ENCODE results near the gene FHL1.
A peak's percentile ranks its signal among the peaks of the same experiment; 100 is the strongest.
"Not testable (repeated sequence)": the region's sequence is repeated elsewhere in the genome, so short reads cannot be mapped to it uniquely, and the experiment has no call there.

The FHL1 gene

DNA sequence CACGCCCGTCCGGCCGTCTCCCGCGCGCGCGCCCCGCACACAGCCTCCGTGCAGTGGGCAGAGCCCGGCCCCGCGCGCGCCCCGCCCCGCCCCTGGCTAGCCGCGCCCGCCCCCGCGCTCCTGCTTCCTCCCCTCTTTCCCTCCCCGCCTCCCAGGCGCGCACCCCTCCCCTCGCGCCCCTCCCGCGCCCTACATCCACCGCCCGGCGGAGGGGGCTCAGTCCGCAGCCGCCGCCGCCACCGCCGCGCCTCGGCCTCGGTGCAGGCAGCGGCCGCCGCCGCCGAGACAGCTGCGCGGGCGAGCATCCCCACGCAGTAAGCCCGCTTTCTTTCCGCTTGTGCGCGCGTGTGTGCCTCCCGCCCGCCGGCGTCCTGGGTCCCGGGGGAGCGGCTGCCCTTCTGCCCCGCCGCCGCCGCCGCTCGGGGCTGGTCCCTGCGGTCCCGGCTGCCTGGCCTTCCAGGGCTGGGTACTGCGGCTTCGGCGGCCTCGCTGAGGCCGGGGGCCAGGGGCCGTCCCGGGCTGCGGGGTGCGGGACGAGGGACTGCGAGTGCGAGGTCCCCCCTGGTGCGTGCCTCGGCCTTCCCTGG lies at the start of gene FHL1:
Gene FHL1, plus strand, starts transcription at position 219 of the 587 bp plus-strand sequence.
- TF ChIP-seq, protein P1, sequence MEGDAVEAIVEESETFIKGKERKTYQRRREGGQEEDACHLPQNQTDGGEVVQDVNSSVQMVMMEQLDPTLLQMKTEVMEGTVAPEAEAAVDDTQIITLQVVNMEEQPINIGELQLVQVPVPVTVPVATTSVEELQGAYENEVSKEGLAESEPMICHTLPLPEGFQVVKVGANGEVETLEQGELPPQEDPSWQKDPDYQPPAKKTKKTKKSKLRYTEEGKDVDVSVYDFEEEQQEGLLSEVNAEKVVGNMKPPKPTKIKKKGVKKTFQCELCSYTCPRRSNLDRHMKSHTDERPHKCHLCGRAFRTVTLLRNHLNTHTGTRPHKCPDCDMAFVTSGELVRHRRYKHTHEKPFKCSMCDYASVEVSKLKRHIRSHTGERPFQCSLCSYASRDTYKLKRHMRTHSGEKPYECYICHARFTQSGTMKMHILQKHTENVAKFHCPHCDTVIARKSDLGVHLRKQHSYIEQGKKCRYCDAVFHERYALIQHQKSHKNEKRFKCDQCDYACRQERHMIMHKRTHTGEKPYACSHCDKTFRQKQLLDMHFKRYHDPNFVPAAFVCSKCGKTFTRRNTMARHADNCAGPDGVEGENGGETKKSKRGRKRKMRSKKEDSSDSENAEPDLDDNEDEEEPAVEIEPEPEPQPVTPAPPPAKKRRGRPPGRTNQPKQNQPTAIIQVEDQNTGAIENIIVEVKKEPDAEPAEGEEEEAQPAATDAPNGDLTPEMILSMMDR (IDR thresholded peaks at IDR 0.05; ENCODE audit: borderline replicate concordance, insufficient read depth, low read depth, low read length), result no peak
- H3K4me3 ChIP-seq (ENCODE audit: low read depth, low read length), result peak within 1 kb of the TSS; percentile 50

DNA sequence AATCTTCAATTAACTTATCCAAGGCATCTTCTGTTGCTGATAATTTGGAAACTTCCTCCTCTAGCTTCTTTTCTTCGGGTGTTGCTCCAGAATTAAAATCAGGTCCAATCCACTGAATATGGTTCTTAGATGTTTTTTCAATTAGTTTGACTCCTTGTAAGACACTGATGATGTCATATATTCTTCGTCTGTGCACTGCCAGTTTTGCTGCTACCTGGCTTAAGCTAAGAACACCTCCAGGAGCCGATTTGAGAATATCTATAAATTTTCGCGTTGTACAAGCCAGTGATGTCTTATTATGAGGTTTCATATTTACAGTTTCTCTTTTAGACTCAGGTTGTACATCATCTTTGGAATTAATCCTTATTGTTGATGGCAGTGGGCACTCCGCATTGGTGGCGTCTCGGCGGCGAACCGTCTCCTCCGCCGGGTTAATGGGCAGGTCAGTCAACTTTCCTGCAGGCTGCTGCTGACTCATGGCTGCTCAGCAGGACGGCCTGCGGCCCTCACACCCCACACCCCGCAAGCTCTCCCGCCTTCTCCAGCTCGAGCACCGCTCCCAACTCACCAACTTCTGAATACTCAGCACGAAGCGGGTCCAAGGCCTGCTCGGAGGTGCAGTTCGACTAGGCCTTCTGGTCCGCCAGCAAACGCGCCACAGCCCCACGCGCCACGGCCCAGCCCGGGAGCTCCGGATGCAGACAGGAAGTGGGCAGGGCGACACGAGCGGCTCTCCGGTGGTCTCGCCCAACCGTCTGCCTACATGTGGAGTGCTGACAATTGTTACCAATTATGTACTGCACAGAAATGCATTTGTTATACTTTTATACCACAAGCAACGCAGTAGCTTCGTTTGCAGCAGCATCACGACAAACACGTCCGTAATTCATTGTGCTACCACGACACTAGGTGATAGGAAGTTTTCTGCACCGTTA lies 49.2 kb upstream of the FHL1 start:
- TF ChIP-seq, protein P1 (IDR thresholded peaks at IDR 0.05; ENCODE audit: borderline replicate concordance, insufficient read depth, low read depth, low read length), result no peak
- no peak overlapping the region for H3K4me3 ChIP-seq (ENCODE audit: low read depth, low read length)

DNA sequence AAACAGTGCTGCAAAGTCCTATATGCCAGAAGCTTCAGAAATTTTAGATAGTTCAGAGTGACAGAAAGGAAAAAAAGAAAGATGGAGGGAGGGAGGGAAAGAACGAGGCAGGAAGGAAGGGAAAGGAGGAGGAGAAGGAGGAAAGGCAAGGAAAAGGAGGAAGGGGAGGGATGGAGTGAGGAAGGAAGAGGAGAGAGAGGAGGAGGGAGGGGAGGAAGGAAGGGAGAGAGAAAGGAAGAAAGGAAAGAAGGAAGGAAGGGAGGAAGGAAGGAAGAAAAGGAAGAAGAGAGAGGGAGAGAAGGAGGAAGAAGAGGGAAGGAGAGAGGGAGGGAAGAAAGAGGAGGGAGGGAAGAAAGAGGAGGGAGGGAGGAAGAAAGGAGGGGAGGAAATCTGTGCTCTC lies 42.4 kb upstream of the FHL1 start:
- H3K4me3 ChIP-seq (ENCODE audit: low read depth, low read length), result no peak overlapping the region
- TF ChIP-seq, protein P1 (IDR thresholded peaks at IDR 0.05; ENCODE audit: borderline replicate concordance, insufficient read depth, low read depth, low read length), result no peak

DNA sequence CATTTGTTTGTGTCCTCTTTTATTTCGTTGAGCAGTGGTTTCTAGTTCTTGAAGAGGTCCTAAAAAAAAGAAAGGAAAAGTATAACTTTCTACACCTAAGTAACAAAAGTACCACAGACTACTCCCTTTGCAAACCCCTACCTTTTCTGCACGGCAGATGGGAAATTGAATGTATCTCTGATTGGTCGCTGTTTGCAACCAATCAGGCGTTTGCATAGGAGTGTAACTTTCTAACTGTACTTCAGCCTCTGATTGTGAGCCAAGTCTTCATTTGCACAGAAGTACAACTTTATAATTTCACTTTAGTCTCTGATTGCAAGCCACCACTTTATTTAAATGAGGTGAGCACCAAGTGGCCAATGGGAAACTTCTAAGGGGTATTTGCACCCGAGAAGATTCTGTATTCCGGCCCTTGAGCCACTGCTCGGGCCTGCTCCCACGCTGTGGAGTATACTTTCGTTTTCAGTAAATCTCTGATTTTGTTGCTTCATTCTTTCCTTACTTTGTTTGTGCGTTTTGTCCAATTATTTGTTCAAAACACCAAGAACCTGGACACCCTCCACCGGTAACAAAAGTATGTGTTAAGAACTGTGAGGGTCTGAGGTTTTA lies 40.3 kb upstream of the FHL1 start:
- TF ChIP-seq, protein P1 (IDR thresholded peaks at IDR 0.05; ENCODE audit: borderline replicate concordance, insufficient read depth, low read depth, low read length), result no peak
- no peak overlapping the region for H3K4me3 ChIP-seq (ENCODE audit: low read depth, low read length)

DNA sequence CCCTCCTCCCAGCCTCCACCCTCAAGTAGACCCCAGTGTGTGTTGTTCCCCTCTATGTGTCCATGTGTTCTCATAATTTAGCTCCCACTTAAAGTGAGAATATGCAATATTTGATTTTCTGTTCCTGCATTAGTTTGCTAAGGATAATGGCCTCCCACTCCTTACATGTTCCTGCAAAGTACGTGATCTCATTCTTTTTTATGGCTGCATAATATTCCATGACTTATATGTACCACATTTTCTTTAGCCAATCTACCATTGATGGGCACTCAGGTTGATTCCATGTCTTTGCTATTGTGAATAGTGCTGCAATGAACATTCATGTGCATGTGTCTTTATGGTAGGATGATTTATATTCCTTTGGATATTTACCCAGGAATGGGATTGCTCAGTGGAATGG lies 38.4 kb upstream of the FHL1 start:
- not testable (repeated sequence) for H3K4me3 ChIP-seq (ENCODE audit: low read depth, low read length)

DNA sequence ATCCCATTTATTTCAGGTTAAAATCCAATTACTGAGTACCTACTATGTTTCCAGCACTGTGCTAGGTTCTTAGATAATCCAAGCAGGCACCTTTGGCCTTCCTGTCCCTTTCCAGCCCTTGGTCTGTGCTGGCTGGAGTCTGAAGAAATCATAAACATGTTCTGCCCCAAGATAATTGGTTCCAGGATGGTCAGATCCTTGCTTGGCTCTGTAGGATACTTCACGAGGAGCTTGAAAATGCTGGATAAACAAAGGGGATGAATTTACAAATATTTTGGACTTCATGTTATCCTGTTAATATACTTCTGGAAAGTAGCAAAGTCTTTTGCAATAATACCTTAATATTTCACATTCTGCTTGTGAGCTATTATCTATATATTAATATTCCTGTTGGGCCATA lies 35.0 kb upstream of the FHL1 start:
- no peak overlapping the region for H3K4me3 ChIP-seq (ENCODE audit: low read depth, low read length)
- TF ChIP-seq, protein P1 (IDR thresholded peaks at IDR 0.05; ENCODE audit: borderline replicate concordance, insufficient read depth, low read depth, low read length), result no peak

DNA sequence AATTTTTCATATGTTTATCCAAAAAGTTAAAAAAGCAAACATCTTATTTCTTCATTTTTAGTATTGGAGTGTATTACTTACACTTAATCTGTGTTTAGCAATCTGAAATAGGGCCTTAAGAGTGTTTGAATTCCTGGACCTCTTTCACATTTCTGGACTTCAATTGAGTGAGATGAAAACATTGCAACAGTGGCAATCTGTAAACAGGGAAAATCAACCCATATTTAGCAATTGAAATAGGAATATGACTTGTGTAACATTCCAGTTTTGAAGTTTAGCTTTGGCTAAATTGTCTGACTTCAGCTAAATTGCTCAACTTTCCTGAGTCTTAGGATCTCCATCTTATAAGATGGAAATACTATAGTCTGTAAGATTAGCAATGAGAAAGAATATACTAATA lies 34.6 kb upstream of the FHL1 start:
- TF ChIP-seq, protein P1 (IDR thresholded peaks at IDR 0.05; ENCODE audit: borderline replicate concordance, insufficient read depth, low read depth, low read length), result no peak
- H3K4me3 ChIP-seq (ENCODE audit: low read depth, low read length), result no peak overlapping the region

All from GM12875 (cell line).